NCI-H2107 treated with DMSO at 0.1 percent for 48 hours (cell line): ENCODE measurements around the gene TTC23.

Experiments
- DNase-seq: peaks from one replicate; lab custom pipeline; 2025; ENCODE audit not compliant: unreplicated experiment; lab: John Stamatoyannopoulos, UW

The TTC23 gene

DNA sequence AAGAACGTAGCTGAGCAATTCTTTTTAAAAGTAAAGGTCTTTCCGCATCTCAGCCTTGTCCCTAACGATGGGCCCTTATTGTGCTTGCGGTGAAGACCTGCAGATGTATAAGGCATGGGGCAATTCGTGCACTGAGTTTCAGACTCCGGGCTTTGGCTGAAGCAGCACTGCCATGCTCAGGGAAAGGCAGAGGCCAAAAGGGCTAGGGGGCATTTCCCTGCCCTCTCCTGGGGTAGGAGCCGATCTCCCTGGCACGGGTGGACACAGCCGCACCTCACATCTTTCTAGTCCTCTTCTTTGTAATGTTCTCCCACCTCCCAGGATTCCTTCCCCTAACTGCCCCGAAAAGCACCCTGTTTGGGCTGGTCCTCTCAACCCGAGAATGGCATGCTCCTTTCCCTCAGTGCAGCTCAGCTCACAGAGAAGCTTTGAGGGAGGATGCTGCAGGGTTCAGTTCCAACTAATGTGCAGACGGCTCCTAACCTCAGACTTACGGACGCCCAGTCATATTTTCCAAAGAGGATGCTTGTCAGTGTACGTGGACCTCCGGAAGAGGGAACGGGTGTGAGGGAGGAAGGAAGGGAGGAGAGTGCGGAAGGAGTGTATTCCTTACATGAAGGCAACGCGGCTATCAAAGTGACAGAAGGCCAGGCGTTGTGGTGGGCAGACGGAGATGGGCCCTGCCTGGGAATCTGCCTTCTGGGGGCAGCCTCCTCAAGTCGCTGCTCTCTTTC lies 83.3 kb downstream of the TTC23 start:
- DNase-seq, result no peak

DNA sequence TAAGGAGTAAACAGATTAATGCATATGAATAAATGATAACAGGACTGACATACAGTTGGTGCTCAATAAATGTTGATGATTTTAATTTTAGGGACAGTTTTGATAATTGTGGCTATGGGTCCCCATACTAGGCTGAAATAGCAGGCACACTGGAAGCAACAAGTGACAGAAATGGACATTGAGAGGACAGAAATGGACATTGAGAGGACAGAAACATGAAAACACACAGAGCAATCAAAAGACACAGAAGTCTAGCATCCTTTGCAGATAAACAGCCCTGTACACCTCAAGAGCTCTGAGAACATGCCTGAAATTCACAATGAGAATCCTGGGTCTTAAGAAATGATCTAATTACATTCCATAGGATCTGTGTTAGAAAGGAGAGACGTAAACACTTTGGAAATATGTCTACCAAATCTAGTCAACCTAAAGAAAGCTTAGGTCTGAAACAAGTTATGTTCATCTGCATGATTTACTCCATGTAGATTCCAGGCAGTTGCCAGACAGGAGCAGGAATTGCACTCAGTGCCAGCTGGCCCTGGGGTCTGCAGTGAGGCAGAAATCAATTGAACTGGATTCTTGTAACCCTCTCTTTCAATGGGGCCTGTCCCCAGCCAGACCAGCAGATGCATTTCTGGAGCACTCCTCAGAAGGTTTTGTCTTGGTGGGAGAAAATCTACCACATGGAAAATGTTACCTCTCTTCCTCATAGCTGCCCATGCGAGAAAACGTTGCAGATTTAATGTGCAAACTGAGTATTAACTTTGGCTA lies 84.2 kb downstream of the TTC23 start:
- DNase-seq, result no peak

DNA sequence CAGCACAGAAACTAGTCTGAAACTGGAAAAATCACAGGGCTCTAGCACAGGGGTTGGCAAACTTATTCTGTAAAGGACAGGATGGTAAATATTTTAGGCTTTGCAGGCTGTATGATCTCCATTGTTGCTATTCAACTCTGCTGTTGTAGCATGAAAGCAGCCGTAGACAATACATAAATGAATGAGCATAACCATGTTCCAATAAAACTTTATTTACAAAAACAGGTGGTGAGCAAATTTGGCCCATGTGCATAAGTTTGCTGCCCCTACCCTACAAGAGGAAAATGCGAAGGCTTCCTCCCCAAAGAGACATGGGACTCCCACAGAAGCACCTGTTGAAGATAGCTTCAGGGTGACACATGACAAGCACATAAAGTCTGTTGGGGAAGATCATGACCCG lies 85.3 kb downstream of the TTC23 start:
- DNase-seq, result no peak

DNA sequence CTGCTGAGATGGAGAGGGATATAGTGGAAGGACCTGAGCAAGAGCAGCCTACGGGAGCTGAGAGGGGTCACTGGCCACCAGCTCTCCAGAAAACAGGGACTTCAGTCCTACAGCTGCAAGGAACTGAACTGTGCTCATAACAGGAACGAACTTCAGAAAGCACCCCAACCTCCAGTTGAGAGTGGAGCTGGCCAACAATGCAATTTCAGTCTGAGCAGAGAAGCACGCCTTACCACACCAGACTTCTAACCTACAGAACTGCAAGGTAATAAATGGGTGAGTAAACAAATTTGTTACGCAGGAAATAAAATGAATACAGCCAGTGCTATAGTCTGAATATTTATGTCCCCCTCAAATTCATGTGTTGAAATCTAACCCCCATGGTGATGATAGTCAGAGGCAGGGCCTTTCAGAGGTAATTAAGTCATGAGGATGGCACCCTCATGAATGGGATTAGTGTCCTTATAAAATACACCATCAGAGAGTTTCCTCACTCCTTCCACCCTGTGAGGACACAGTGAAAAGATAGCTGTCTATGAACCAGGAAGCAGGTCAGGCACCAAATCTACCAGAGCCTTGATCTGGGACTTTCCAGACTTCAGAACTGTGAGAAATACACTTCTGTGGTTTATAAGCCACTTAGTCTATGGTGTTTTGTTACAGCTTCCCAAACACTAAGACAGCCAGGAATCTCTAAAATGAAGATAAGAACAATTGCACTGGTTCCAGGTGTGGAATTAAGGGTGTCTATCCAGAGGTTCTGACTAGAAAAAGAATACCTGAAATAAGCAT lies 85.9 kb downstream of the TTC23 start:
- no peak for DNase-seq

DNA sequence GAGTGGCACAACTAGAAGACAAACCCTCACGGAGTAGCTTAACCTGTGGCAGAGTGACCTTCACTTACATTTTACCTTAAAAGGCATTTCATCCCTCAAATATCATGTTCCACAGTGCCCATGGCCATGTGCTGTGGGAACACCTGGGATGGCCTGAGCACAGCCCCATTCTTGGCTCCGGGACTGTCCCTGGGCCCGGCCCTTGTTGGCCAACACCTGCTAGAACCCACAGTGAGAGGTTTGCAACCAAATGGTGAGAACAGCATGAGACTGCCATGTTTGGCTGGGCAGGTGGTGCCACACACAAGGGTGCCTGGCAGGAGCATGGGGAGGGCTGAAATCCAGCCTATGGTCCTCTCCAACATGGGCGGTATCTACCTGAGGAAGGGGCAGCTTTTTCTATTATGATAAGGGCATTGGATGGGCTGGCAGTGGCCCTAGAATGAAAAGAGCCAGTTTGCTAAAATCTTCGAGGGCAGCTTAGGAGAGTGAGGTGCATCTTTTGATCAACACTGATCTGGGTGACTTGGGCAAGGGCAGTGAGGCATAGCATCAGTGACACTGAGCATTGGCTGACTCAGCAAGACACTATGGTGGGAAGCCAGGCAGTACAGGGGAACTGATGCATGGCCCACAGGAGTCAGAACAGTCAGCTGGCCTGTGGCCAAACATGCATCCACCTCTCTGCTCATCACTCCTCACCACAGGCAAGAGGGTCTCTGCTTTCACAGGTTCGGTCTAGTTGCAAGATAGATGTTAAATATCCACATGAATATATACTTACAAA lies 90.6 kb downstream of the TTC23 start:
- DNase-seq, result no peak

DNA sequence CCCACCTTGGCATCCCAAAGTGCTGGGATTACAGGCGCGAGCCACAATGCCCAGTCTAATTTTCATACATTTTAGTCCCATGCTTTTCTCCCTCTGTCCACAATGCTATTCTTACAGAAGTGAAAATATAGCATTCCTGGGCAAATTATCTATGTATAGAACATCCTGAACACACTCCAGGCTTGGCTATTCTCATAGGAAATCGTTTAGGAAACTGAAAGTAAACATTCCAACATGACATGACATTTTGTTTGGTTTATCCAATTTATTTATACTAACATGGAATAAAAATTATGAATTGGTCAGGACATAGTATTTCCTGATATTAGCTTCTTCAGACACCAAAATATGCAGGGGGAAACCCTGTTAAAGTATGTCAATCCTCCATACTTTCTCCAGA lies 91.9 kb downstream of the TTC23 start:
- no peak for DNase-seq

DNA sequence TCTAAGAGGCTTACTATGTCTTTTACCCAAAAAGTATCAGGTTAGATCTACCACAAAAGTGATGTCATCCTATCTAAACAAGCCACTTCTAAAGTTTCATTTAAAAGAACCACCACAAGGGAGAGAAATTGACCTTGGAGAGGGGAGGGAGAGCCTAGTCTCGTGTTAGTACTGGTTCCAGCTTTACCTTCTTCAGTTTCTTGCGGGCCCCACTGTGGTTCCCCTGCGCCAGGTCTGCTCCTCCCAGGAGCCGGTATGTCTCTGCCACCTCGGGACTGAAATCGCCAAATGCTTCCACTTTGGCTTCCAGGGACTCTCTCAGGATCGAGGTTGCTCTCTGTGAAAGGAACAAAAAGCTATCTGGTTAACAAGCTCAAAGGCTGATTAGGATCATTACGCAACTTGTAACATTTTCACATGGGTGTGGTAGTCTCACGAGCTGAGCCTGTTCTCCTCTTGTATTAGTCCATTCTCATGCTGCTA lies 93.4 kb downstream of the TTC23 start:
- DNase-seq, result peak; percentile 5

DNA sequence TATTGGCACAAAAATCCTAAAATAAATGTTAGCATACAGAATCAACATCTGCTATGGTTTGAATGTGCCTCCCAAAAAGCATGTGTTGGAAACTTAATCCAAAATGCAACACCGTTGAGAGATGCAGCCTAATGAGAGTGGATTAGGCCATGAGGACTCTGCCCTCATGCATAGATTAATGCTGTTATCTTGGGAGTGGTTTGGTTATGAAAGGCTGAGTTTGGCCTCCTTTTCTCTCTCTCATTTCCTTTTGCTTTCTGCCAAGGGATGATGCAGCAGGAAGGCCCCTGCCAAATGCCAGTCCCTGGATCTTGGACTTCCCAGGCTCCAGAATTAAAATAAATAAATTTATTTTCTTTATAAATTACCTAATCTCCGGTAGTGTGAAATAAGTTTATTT lies 95.1 kb downstream of the TTC23 start:
- no peak for DNase-seq

DNA sequence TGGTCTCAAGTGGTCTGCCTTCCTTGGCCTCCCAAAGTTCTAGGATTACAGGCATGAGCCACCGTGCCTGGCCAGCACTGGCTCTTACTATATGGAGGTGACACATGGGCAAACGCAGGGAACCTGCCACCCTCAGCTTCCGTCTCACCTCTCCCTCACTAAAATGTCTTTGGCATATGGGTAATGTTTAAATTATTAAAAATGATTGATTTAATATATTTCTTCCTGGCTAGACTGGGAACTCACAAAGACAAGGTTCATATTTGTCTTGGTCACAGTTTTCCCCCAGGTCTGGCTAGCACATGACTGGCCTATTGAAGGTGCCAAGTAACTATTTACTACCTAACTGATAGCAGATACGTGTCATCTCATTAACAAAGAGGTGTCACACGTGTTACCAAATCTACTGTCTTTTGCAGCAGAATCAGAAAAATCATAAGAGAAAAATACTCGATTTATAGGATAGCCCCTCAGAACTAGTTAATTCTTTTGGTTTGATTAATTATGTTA lies 96.3 kb downstream of the TTC23 start:
- DNase-seq, result no peak

DNA sequence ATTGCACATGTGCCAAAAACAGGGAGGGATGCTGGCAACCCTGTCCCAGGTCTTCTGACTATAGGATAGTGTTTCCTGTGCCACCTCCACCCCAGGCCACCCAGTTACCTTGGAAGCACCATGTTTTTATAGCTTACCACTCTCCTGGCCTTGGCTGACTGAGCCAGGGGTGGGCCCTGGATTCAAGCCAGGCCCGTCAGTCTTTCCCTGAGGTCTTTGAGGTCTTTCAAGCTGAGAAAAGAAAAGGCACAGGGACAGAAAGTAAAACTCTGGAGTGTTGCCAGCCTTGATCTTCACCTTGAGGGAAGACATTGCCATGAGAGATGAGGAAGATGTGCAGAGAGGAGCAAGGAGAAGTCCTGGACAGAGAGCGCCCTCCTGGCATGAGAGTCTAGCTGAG lies 98.2 kb downstream of the TTC23 start:
- DNase-seq, result no peak

DNA sequence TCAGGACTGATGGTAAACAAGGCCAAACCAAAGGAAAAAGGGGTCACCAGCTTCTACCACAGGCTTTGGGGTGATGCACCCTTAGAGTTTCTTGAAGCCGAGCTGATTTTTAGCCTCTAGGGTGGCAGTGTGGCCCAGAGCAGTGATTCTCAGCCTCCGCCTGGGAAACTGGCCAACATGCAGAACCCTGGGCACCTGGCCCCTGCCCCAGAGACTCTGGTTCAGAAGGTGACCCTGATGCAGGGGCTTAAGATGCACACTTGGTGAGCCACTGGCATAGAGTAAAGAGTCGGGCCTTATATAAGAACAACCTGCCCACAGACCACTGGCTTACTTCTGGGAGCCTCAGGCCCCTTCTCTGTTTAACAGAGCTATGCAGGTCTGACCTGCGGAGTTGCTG lies 100.0 kb downstream of the TTC23 start:
- DNase-seq, result no peak

DNA sequence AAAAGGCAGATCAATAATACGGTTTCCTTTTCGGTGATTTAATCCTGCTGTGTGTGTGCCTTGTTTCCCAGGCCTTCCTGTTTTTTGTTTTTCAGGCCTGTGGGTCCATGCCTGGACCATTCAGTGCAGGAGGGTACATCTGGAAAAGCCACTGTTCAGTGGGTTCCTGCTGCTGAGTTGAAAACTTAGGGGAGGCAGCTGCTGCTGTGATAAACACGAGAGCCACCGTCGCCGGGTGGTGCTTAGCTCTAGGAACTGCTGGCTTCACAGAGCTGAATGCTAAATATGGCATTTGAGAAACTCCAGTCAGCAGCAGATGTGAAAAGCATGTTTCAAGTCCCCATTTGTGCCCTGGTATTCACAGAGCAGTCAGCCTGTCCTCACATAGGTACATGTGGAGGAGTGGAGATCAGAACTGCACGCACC lies 100.5 kb downstream of the TTC23 start:
- no peak for DNase-seq

DNA sequence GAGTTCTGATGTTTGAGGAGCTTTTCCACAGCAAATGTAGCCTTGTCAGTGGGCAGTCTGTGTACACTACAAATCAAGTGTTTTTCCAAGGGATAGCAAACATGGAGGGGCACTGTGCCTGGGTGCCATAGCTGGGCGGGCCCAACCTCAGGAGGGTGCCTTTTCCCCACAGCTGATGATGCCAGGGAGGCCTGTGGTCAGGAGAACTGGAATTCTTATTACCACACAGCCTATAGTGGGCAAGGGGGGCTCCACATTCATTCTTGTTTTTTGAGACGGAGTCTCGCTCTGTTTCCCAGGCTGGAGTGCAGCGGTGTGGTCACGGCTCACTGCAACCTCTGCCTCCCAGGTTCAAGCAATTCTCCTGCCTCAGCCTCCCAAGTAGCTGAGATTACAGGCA lies 102.7 kb downstream of the TTC23 start:
- DNase-seq, result no peak

DNA sequence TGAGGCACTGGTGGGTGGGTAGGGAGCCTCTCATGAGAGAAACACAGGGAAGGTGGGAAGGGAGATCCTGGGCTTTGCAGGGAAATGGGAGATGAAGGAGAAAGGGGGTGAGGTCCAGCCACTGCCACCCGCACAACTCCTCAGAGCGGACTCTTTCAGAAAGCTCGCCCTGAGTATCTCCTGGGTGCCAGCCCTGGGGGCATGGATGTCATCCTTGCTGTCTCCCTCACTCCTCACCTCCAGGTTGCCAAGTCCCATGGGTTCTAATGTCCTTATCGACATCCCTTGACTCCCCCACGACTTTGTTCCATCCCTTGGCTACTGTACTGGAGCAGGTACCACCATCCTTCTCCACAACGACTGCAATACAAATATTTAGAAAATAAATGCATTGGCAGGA lies 103.6 kb downstream of the TTC23 start:
- no peak for DNase-seq

DNA sequence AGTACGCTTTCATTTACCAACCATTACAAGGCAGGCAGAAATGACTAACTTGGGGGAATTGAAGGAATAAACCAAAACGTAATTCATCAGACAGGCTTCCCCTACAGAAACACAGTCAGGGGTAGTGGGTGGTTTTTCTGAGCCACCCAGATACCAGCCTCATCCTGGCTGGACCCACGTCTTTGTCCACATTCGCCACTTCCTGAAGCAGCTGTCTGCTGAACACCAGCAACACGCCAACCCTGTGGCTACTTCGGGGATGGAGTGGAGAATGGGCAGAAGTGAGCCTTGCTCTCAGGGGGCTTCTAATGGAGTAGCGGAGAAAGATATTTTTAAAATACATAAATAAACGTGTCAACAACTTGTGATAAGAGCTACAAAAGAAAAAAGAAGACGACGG lies 104.4 kb downstream of the TTC23 start:
- DNase-seq, result no peak

DNA sequence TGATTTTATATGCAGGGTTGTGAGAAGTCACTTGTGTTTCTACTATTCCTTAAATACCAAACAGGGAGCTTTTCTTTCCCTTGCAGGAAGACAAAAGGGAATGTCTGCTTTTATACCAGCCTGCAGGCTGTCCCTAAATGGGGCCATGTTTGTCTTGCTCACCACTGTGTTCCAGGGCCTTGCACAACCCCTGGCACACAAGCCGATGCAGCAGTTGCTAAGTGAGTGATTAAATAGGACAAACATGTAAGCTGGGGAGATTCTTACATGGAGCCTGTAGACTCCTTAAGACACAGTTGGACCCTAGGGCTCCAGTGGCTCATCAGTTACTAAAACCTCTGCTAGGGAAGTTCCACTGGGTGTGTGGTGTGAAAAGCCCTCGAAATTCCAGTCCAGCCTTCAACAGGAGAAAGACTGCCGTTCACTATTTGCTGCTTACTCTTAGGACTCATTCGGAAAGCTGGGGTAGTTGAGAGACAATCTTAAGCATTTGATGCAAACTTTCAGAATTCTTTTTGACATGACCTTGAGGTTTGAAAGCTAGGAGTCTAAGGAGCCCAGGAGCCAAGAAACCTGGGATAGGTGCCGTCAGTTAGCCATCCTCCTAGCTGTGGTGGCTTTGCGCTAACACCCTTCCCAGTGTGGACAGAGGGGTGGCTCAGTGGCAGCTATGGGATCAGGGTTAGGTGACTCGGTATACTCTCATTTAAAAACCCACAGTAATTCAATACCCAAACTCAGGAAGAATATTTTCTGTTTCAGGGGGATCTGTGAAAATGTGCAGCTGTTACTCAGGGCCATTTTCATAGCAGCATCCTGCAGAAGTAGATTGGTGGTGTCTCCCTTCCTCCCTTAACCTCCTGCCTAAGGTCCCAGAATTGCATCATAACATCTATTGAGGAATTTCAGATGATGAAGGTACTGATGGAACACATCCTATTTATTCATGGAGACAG lies 105.4 kb downstream of the TTC23 start:
- DNase-seq, result no peak

DNA sequence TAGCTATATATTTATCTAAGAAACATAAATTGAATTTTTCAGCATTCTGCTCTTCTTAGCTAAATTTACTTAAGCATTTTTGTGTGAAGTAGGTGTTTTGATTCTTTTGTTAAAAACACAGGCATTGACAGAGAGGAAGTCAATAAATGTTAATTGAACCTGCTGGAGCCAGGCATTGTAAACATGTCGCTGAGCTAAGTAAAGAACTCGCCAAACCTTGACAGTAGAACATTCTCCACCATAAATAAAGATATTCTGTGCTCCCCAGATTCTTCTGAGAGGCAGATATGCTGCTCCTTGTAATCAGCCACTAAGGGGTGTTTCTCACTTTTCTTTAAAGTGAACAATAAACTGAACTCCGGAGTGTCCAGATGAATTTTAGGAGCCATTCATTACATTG lies 106.1 kb downstream of the TTC23 start:
- no peak for DNase-seq

DNA sequence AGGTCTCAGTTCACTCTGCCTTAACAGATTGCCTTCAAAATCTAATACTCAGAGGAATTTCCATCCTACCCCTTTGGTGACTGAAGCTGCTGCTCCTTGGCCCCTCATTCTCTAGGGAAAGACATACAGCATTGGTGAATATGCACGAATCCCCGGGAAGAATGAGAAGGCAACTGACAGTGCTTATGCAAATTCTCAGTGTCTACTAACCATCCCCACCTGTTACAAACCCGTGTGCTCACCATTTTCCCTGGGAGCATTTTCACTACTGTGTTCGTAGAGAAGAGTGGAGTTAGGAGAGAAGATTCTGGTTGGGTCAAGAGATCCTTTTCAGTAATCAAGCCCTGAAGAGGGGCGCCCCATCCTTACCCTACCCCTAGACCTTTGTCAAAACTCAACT lies 106.8 kb downstream of the TTC23 start:
- DNase-seq, result no peak

DNA sequence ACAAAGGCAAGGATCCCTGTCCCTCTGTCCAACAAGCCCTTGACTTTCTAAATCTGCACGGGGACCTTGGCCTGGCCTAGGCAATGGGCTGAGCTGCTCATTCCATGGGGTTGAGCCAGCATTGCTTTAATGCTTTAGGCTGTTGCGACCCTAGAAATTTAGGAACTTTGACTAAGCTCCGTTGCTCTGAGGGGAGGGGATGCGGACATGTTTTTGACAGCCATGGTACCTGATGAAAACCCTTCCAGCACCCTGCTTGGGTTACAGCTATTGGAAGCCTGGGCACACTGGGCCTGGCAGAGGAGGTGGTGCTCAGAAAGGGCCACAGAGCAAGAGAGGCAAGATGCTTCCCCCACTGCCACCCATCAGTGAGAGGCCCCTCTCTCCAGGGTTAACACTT lies 107.4 kb downstream of the TTC23 start:
- DNase-seq, result no peak

DNA sequence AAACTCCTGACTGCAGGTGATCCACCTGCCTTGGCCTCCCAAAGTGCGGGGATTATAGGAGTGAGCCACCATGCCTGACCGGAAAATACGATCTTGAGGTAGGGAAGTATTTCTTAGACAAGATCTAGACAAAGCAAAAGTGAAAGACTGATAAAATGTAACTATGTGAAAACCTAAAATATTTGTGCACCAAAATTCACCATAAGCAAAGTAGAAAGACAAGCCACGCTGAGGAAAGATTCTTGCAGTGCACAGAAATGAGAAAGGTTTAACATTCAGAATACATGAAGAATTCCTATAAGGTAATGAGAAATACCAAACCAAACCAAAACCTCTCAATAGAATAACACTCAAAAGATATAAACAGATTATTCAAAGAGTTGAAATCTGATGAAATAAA lies 108.8 kb downstream of the TTC23 start:
- no peak for DNase-seq
